ENCODE data around the gene RNF151.
A peak's percentile ranks its signal among the peaks of the same experiment; 100 is the strongest.

Gene RNF151

DNA sequence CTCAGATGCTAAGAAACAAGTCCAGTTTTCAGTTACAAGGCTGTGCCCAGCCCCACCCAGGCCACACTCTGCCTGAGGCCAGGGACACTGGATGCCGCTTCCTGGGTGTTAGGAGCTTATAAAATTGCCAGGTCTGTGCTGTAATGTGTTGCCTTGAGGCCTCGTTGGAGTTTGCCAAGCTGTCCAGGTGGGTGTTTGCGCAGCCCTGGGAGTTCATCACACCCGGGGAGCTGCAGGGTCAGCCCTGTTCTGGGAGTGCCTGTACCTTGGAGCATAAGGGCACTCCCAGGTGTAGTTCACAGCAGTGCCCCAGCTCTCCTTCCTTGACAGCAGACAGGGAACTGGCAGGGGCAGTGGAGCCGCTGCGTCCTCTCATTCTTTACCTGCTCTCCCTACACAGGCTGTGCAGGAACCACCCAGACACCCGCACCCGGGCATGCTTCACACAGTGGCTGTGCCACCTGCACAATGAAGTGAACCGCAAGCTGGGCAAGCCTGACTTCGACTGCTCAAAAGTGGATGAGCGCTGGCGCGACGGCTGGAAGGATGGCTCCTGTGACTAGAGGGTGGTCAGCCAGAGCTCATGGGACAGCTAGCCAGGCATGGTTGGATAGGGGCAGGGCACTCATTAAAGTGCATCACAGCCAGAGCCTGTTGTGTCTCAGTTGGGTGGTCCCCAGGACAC is 19.0 kb downstream of the RNF151 start:
- peak overlapping the region; percentile 68 for H3K4me3 ChIP-seq (ENCODE audit: low read depth, low read length)
- DNase-seq (ENCODE audit: low read depth) = no peak
- TF ChIP-seq POLR2A (IDR thresholded peaks at IDR 0.05; ENCODE audit: extremely low read depth, insufficient read length) = no peak
- TF ChIP-seq MYC (IDR thresholded peaks at IDR 0.05; ENCODE audit: low read depth, low read length) = no peak
- TF ChIP-seq, protein P1, sequence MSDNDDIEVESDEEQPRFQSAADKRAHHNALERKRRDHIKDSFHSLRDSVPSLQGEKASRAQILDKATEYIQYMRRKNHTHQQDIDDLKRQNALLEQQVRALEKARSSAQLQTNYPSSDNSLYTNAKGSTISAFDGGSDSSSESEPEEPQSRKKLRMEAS (IDR thresholded peaks at IDR 0.05; ENCODE audit: low read depth, low read length) = no peak
- TF ChIP-seq, protein P2, sequence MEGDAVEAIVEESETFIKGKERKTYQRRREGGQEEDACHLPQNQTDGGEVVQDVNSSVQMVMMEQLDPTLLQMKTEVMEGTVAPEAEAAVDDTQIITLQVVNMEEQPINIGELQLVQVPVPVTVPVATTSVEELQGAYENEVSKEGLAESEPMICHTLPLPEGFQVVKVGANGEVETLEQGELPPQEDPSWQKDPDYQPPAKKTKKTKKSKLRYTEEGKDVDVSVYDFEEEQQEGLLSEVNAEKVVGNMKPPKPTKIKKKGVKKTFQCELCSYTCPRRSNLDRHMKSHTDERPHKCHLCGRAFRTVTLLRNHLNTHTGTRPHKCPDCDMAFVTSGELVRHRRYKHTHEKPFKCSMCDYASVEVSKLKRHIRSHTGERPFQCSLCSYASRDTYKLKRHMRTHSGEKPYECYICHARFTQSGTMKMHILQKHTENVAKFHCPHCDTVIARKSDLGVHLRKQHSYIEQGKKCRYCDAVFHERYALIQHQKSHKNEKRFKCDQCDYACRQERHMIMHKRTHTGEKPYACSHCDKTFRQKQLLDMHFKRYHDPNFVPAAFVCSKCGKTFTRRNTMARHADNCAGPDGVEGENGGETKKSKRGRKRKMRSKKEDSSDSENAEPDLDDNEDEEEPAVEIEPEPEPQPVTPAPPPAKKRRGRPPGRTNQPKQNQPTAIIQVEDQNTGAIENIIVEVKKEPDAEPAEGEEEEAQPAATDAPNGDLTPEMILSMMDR (IDR thresholded peaks at IDR 0.05; ENCODE audit: low read depth, low read length) = no peak

DNA sequence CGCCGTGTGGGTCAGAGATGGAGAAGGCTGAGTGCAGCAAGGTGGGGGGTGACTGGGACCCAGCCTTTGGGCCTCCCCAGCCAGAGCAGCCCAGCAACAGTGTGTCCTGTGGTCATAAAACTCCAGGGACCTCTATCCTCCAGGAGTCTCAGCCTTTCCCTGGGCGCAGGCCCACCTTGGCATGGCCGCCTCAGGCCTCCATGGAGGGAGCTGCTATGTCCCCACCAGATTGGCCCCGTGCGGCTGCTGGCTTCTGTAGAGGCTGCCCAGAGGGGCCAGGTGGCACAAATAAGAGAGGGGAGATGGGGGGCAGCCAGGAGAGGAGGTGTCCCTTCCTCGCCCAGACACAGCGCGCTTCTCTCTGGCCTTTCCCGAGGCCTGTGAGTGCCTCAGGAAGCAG is 20.5 kb downstream of the RNF151 start:
- H3K4me3 ChIP-seq (ENCODE audit: low read depth, low read length) = no peak overlapping the region
- TF ChIP-seq MYC (IDR thresholded peaks at IDR 0.05; ENCODE audit: low read depth, low read length) (no peak), POLR2A (IDR thresholded peaks at IDR 0.05; ENCODE audit: extremely low read depth, insufficient read length) (no peak)
- TF ChIP-seq, protein P1 (IDR thresholded peaks at IDR 0.05; ENCODE audit: low read depth, low read length) = no peak
- TF ChIP-seq, protein P2 (IDR thresholded peaks at IDR 0.05; ENCODE audit: low read depth, low read length) = no peak
- DNase-seq (ENCODE audit: low read depth) = no peak

DNA sequence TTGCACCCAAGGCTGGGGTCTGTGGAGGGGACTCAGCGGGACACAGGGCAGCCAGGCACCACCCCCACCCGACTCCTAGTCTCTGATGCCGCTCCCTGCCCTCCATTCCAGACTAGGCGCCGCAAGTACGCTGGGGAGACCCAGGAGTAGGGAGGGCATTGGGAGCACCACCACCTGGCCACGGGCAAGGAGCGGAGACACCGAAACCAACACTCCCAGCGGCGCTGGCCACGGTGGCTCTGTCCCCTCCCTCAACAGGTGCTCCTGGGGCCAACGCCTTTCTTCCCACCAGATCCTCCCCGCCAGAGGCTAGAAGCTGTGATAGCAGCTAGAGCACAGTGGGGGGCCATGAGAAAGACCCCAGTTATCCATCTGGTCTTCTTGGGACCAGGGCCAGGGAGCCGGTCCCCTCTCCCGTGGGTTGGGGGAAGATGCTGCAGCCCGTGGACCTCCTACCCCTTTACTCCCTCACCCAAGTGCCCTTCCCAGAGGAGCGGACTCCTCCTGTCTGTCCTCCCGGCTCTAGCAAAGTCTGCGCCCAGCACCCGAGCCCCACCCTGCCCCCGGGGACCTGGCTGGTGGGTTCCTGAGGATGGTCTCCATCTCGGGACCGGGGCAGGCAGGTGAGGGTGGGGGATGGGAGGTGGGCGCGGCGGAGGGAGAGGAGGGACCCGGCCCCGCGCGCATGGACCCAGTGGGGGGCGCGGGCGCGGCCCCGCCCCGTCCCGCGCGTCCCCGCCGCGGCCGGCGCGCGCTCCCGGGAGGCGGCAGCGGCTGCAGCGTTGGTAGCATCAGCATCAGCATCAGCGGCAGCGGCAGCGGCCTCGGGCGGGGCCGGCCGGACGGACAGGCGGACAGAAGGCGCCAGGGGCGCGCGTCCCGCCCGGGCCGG is 22.8 kb downstream of the RNF151 start, which contains the start of gene SYNGR3:
Gene SYNGR3 (plus strand): TSS at position 762 of the 892 bp plus-strand sequence. CDS start 133 bp downstream, outside the sequence.
- no peak for DNase-seq (ENCODE audit: low read depth)
- TF ChIP-seq, protein P1 (IDR thresholded peaks at IDR 0.05; ENCODE audit: low read depth, low read length) = no peak
- TF ChIP-seq, protein P2 (IDR thresholded peaks at IDR 0.05; ENCODE audit: low read depth, low read length) = no peak
- TF ChIP-seq POLR2A (IDR thresholded peaks at IDR 0.05; ENCODE audit: extremely low read depth, insufficient read length) (no peak), MYC (IDR thresholded peaks at IDR 0.05; ENCODE audit: low read depth, low read length) (no peak)
- no peak within 1 kb of the TSS for H3K4me3 ChIP-seq (ENCODE audit: low read depth, low read length)

DNA sequence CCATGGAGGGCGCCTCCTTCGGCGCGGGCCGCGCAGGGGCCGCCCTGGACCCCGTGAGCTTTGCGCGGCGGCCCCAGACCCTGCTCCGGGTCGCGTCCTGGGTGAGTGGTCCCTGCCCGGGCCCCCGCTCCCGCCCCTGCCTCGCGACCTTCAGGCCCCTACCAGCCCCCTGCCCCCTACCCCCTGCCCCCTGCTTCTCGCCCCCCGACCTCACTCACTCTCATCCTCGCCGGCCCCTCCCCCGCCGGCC is 23.4 kb downstream of the RNF151 start:
- DNase-seq (ENCODE audit: low read depth) = no peak
- H3K4me3 ChIP-seq (ENCODE audit: low read depth, low read length) = no peak overlapping the region
- no peak for TF ChIP-seq POLR2A (IDR thresholded peaks at IDR 0.05; ENCODE audit: extremely low read depth, insufficient read length)
- TF ChIP-seq, protein P1 (IDR thresholded peaks at IDR 0.05; ENCODE audit: low read depth, low read length) = no peak
- TF ChIP-seq MYC (IDR thresholded peaks at IDR 0.05; ENCODE audit: low read depth, low read length) = no peak
- TF ChIP-seq, protein P2 (IDR thresholded peaks at IDR 0.05; ENCODE audit: low read depth, low read length) = no peak

DNA sequence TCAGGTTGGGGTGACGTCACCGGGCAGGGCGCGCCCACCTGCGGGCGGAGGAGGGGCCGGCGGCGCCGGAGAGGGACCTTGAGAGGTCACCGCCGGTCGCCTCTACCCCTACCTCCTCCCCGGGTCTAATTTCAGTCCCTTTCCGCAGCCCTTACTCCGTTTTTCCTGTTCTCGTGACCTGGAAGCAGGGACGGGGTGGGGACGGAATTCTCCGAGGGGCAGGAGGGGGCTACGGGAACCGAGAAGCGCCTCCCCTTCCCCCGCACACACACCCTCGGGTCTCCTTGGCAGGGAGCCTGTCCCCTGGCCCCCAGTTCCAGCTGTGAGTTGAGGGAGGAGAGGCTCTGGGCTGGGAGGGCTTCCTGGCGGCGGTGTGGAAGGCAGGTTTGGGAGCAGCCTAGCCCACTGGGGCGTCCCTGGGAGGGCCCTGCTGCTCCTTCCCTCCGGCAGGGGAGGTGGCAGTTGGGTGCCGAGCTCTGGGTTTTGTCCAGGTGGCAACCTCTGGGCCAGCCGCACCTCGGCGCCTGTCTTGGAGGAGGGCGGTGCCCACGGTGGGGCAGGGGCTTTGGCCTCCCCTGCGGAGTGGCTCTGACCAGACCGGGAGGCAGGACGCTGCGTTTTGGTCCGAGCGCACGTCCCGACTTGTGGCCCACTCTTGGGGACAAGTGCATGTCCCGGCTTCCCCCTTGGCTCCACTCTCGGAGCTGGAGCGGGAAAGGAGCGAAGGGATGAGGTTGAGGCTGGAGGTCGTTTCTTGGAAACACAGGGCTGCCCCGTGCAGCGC is 23.9 kb downstream of the RNF151 start:
- H3K4me3 ChIP-seq (ENCODE audit: low read depth, low read length) = no peak overlapping the region
- TF ChIP-seq, protein P2 (IDR thresholded peaks at IDR 0.05; ENCODE audit: low read depth, low read length) = no peak
- TF ChIP-seq POLR2A (IDR thresholded peaks at IDR 0.05; ENCODE audit: extremely low read depth, insufficient read length) (no peak), MYC (IDR thresholded peaks at IDR 0.05; ENCODE audit: low read depth, low read length) (no peak)
- TF ChIP-seq, protein P1 (IDR thresholded peaks at IDR 0.05; ENCODE audit: low read depth, low read length) = no peak
- DNase-seq (ENCODE audit: low read depth) = no peak
